Stimulated activated CD4-positive, alpha-beta T cell treated with anti-CD3 and anti-CD28 coated beads, TNF-alpha, amount 100 ng/mL, for 48 hours (primary cell): ENCODE results near the gene PDK1.

Experiments used
- DNase-seq, 3 donors: peaks; one replicate each; pipeline ENCODE4 v3.0.0-alpha.2; 2020; ENCODE audit warnings: low read depth in 3 of 3

Gene PDK1

DNA sequence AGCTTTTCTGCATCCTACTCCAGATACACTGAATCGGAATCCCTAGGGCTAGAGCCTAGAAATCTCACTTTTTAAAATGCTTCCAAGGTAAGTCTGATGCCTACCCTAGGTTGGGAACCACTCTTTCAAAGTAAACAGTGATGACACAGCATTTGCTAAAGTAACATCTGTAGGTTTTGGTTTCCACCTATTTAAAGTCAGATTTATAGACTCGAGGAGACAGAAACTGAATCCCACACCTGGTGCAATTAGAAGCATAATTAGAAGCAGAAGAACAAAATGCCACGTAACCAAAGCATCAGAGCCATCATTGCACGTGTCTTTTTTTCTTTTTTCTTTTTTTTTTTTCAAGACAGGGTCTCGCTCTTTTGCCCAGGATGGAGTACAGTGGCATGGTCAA is 40.9 kb downstream of the PDK1 start:
- DNase-seq, result no peak

DNA sequence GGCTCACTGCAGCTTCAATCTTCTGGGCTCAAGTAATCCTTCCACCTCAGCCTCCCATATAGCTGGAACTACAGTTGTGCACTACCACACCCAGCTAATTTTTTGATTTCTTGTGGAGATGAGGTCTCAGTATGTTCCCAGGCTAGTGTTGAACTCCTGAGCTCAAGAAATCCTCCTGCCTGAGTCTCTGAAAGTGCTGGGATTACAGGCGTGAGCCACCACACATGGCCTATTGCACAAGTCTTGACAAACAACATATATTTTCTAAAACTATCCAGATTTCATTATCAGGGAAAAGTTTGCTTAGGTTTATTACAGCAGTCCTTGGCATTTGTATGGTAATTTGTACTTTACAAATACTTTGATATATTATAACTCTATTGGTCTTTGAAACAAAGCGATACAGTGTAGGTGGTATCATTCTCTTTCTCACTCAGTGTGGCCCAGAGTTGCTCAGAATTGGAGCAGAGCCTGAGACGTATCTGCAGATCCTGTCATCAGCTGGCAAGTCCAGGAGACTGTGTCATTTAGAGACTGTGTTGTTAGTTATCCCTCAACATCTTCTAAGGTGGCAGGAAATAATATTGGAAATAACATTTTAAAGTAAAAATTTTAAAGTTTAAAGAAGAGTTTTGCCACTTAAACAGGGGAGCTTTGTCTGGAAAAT is 41.4 kb downstream of the PDK1 start:
- no peak for DNase-seq

DNA sequence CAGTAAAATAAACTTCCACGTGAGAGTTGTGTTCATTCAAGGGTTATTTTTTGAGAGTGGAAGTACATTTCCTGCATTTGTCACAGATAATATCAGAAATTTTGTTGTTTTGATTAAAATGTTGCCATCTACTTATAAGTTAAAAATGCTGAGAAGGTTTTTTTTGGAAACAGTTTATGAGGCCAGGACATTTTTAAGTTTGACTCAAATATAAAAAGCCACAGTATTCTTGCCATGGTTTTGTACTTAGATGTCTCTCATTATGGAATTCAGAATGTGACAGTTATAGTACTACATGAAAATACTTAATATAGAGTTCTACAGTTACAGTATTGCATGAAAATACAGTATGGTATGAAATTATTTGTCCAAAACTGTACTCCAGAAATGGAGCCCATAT is 44.1 kb downstream of the PDK1 start:
- no peak for DNase-seq

DNA sequence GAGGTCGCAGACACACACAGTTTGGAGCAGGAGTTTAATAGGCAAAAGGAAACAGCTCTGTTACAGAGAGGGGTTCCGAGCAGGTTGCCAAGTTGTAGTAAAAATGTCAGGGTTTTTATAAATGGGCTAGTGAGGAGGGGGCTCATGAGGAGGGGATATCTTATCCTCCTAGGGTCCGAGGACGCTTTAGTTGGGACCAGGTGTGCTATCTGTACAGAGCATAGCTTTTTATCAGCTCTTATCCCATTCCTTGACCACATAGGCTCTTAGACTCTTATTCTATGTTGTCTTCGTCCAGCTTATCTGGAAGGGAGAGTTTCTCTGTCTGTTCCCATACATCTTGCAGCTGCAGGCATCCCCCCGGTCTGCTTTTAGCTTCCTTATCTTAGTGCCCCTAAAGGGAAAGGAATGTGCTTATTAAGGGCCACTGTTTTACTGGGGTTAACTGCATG is 44.7 kb downstream of the PDK1 start:
- DNase-seq, result no peak

DNA sequence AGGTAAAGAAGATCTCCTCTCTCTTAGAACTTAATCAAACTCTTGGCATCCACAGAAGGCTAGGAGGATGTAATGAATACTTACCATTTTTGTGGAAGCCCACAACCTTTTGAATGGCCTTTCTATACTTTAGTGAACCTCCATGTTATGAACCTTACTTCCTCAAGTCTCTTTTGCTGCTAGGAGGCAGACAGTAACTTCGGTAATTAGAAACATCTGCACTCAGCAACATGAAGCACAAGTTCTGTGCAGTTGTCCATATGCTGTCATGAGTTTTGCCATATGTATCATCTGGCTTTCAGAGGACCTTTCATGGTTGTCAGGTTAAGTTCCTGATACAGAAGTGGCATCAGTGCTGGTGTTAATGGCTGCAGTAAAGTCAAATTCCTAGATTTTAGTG is 50.4 kb downstream of the PDK1 start:
- no peak for DNase-seq

DNA sequence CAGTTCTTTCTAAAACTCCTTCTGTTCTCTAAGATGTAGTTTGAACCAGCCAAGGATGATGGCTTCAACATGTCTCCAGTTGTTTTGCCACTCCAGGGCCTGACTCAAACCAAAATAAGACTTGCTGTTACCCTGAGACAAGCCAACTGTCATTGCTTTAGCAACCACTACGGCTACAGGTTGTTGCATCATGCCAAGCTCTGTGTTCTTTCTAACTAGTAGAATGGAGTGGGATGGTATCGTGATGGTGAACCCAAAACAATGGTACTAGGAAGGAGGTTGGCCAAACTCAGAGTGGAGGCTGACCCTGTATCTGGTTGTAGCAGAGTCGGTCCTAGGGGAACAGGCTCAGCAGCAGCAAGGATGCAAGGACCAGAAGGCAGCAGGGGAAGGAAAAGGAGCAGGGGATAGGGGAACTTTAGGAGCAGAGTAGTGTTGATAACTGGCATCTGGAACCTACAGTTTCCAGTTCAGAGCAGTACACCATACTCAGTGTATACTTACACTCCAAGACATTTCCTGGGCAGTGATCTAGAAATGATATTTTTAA is 51.6 kb downstream of the PDK1 start:
- no peak for DNase-seq

DNA sequence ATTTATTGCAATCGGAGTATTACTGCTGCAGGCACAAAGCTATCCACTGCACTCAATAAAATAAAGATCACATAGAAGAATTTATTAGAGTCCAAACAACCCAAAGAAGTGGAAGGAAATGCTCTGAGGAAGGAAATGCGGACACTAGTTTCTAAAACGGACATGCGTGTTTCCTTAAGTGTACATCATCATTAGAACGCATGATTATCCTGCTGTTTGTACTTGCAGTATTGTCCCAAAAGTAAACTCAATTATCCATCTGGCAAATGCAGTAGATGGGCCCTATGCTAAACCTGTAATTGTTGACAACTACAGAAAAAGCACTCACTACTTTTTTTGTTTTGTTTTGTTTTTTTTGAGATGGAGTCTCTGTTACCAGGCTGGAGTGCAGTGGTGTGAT is 53.6 kb downstream of the PDK1 start:
- DNase-seq, result no peak

DNA sequence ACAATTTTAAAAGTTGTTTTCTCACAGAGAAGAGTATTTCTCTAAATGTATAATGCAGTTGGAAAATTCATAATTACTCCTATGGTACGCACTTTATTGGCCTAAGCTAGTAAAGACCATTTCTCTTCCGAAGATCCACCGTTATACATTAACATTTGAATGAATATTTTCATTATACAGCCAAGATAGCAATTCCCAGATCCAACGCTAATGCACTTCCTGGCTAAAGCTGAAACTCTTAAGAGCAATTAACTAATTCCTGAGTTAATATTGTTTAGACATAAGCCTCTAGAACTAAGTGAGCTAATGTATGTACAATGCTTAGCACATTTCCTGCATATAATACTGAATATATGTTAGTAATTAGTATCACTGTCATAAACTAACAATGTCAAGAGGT is 56.2 kb downstream of the PDK1 start:
- no peak for DNase-seq

DNA sequence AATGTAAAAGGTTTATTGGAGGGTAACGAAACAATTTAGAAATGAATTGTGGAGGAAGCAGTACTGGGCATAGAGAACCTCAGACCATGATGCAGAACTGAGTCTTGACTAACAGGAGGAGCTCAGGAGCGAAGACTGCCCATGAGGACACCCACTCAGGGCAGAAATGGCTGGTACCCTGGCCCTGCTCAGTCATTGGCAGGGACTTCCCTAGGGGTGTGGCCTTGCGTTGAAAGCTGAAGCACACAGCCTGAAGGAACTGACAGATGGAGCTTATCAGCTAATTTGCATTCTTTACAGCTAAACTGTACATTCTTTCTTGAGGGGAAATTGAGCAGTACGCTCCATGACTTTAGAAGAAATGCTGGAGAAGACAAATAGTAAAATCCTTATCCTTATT is 57.1 kb downstream of the PDK1 start:
- DNase-seq, result no peak

DNA sequence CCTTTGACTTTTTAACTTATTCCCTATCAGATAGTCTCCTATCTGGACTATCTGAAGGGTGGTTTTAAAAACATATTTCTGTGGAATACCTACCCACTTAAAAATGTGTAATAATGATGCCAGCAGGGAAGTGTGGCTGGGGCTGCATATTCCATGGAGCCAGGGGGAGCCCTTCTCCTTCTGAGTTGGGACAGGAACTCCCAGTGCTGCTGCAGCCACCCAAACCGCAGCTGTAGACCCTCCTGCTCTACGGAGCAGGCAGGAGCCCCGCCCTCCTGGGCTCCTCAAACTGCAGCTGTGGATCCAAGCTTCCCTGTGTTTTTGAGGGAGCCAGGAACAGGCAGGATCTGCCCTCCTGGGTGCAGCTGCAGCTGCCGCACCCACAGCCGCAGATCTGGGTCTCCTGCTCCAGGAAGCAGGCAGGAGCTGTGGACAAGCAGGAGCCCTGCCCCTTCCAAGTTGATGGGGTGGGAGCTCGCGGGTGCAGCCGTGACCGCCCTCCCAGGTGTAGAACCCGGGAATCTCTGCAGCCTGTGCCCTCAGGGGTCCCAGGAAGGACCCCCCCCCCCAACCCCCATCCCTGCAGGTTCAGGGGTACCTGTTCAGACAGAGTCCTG is 57.8 kb downstream of the PDK1 start:
- DNase-seq, result no peak

DNA sequence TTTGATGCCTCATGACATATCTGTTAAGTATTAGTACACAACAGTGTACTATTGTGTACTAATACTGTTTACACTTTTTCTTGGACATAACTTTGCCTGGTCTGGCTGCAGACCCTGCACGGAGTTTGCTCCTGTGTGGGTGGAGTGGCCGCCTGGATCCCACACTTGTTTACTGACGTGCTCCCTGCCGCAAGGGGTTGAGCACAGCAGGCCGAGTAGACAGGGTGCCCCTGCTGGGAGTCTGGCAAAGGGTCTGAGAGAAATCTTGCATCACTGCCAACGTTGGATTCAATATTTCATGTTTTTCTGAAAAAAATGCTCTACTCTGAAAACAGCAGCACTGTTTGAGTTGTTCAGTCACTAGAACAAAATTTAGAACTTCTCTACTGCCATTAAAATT is 59.0 kb downstream of the PDK1 start:
- no peak for DNase-seq

DNA sequence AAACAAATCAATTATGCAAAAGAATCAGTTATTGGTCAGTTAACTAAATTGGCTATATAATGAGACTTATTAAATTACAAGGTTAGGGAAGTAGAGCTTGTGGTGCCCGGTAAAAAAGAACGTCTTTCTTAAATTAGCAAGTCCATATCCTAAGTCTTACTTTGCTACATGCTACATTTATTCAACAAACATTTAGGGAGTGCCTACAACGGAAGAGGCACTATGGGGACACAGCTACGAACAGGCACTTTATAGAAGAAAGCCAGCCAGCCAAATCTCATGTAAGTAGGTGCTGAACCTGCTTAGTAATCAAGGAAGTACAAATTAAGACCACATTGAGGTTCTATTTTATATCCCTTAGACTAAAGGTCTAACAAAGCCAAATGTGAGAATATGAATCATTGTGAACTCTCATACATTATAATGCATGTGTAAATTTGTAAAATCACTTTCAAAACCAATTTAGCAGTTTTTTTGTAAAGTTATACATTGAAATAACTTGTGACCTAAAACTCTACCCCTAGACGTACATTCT is 59.9 kb downstream of the PDK1 start:
- DNase-seq, result no peak

DNA sequence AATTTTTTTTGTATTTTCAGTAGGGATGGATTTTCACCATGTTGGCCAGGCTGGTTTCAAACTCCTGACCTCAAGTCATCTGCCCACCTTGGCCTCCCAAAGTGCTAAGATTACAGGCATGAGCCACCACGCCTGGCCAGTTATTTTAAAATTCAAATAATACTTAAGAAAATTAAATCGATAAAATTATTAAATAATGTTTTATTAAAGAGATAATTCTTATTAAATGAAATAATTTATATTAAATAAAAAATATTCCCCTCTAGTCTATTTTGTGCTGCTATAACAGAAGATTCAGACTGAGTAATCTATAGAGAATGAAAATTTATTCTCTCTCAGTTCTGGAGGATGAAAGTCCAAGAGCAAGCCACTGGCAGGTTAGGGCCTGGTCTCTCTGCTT is 61.2 kb downstream of the PDK1 start:
- no peak for DNase-seq

DNA sequence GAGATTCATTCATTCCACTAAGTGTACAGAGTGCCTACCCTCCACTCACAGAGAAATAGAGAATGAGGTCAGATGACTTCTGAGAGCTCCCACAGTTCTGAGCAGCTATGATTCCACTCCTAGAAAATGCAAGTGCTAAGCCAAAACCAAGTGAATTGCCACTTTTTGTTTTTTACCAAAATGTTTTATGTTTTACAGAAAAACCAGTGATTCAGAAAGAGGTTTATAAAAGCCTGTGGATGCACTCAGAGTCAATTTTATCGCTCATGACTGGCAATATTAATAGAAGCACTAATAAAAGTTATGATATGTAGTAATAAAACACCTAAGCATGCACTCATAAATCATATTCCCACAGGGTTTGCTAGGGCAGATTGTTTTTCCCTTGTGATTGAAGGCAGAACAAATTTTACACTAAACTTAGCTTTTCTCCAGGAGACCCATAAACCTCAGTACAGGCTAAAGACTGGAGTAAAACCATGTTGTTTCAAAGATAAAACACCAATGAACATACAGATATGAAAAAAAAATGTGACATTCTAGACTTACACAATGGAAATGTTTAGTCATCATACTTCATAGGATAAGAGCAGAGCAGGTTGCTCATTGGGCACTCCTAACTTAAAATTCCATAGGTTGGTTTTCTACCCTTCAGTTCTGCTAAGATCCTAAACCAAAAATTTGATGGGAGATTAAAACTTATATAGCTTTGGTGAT is 67.5 kb downstream of the PDK1 start:
- DNase-seq, result no peak

DNA sequence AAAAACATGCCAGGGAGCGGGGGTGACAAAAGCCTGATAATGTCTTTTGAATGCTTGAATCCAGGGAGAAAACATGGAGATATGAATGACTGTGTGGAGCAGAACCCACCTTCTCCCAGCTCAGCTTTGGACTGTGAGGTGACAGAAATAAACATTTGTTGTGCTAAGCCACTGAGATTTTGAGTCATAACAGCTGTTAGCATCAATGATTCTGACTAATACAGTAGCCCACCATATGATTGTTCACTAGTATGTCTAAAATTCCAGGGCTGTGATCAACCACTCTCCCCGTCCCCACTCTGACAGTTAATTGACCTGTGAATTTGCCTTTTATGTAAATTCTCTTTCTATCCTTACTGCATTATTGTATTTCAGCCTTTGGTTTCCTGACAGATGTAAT is 69.1 kb downstream of the PDK1 start:
- no peak for DNase-seq

DNA sequence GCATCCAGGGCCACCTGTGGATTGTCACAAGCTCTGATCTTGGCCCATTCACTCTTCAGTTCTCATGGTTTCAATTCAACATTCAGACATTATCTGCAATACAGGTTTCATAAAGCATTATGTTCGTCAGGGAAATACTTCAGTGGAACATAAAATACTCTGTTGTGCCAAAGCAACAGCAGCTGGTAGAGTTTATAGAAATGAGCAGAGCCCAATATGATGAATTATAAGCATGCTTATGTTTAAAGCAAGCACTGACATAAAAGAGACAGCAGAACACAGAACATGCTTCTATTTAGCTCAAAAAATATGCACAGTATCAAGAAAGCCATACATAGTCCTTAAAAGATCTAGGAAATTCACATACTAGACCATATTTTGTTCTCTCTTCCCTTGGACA is 71.3 kb downstream of the PDK1 start:
- DNase-seq, result no peak

DNA sequence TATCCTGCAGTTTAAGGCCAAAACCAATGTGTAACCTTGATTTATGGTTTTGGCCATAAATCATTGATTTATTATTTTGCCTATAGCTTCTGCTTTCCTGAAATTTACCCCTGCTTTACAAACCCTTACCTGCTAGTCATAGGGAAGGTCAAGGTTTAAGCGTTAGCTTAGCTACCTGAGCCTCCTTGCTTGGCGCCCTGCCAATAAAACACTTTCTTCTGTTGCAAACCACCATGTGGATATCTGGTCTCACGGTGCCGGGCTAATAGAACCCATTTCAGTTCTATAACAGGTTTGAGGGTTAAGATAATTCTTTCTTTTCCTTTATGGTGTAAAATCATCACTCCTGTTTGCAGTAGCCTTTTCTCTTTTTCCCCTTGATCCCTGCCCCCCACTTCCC is 72.2 kb downstream of the PDK1 start:
- no peak for DNase-seq

DNA sequence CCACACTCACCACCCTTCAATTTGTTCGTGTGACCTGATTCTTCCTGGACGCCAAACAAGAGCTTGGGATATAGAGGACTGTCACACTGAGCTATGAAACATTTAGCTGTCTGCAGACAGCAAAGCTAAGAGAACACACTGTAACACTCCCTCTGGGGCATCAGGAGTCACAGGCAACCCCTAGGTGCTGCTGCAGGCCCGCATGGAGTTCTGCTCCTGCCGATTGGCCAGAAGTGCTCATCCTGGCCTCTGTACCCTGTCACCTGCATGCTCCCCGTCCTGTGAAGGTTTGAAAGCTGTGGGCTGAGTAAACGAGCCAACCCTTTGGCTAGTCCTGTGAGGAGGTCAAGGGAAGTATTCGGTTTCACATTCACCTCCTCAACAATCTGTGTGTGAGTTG is 73.7 kb downstream of the PDK1 start:
- DNase-seq, result no peak

DNA sequence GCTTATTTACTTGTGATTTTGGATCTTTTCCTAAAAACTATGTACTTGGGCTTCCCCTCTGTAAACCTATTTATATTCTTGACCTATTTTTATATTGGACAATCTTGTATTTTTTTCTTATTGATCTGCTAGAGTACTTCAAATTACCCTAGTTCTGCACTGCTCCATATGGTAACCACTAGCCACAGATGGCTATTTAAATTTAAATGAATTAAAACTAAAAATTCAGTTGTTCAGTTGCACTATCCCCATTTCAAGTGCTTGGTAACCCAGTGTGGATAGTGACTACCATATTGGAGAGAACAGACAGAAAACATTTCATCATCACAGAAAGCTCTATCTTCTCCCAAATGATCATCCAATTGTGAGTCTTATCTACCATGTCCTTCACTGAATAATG is 74.3 kb downstream of the PDK1 start:
- DNase-seq, result no peak

DNA sequence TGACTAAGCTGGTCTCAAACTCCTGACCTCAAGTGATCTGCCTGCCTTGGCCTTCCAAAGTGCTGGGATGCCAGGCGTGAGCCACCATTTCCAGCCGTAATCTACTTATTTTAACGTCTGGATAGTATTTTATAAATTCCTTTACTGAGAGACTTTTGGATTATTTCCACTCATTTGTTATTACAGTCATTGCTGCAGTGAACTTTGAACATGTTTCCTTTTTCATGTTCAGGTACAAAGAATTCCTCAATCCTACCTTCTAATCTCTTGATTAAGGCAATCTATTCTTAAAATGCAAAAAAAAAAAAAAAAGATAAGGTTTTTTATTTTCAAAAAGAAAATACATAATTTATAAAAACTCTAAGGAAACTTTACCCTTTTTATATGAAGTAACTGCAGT is 78.6 kb downstream of the PDK1 start:
- DNase-seq, result no peak

DNA sequence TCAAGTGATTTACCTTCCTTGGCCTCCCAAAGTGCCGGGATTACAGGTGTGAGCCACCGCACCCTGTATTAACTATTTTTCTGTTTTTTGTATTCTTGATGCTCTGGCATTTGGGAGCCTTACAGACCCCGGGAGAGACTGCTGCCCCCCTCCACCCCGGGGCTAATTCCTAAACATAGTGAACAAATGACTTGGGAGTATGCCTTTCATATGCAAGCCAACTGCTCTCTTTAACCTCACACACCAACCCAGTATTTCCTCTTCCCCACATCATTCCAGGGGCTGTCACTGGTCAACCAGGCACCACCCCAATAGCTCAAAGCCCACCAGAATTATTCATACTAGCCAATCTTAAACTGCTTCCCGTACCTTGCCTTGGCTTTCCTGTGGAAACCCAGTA is 79.7 kb downstream of the PDK1 start:
- no peak for DNase-seq

DNA sequence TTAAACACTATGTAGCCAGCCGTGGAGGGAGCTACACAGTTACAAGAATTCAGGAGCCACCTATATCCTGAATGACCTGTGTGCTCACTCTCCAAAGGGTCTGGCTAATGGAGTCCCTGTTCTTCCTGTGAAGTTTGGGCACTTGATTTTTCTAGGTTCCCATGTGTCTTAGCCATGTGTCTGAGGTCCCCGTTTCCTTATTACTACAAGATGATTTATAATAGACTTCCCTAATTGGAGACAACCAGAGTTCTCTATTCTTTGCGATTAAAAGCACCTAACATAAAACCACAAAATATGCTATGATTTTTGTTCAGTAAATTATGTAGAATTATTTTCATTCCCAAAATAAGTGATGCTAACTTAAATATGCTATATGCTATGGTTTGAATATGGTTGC is 83.4 kb downstream of the PDK1 start:
- no peak for DNase-seq

DNA sequence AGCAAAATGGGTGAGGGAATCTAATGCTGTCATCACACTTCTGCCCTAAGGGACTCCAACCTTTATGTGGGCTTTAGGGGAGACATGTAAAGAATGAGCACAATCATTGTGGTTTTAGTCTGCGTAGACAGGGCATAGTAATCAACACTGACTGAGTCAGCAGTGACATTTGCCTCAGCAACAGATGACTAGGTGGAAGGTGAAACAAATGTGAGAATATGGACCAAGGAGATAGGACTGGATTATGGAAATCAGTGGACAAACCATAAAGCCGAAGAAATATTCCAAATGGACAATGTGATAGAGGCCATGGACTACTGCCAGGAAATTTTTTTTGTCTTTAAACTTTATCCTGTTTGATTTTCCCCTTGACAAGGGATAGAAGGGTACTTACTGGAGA is 83.9 kb downstream of the PDK1 start:
- DNase-seq, result no peak
